ENCODE data around the gene TUT1.
"Not testable (repeated sequence)": the region's sequence is repeated elsewhere in the genome, so short reads cannot be mapped to it uniquely, and the experiment has no call there.

Gene TUT1

GRCh38 chr11:62591448-62592145 lies at the start of gene TUT1:
TSS of gene TUT1 (minus strand) at chr11:62591523. CDS start at chr11:62591485, 38 bp downstream.
- peak; percentile 97 to 100 for DNase-seq

GRCh38 chr11:62632492-62632891 lies 41.2 kb upstream of the TUT1 start:
- no peak for DNase-seq

GRCh38 chr11:62627713-62628112 lies 36.4 kb upstream of the TUT1 start:
- no peak for DNase-seq

DNA sequence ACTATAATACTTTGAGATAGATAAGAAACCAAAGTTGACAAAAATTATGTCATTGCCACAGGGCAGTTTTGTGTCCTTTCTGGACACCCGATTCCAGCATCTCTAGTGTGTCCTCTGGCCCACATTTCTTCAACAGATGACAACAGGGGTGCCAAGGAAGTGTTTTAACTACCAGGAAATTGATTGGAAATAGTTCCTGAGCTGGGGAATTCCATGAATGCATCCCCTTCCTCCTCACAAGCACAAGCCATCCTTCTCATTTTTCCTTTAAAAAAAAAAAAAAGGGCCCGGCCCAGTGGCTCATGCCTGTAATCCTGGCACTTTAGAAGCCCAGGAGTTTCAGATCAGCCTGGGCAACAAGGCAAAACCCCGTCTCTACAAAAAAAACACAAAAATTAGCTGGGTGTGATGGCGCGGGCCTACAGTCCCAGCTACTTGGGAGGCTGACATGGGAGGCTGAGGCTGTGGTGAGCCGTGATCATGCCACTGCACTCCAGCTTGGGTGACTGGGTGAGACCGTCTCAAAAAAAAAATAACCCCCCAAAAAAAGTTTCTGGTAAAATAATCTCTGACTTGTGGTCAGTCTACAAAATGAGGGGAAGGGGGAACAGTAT lies 31.3 kb upstream of the TUT1 start:
- DNase-seq, result no peak

- DNase-seq, result peak; percentile 96 to 97
Observed at GRCh38 chr11:62621567-62622470, 30.5 kb upstream of the TUT1 start, which contains the start of gene B3GAT3. TSS of gene B3GAT3 (minus strand) at chr11:62621986. CDS start at chr11:62621947, 39 bp downstream.

GRCh38 chr11:62621027-62621566 lies 29.8 kb upstream of the TUT1 start:
- DNase-seq, result no peak

- DNase-seq, result not testable (repeated sequence)
Observed at GRCh38 chr11:62616957-62617356, 25.6 kb upstream of the TUT1 start.

DNA sequence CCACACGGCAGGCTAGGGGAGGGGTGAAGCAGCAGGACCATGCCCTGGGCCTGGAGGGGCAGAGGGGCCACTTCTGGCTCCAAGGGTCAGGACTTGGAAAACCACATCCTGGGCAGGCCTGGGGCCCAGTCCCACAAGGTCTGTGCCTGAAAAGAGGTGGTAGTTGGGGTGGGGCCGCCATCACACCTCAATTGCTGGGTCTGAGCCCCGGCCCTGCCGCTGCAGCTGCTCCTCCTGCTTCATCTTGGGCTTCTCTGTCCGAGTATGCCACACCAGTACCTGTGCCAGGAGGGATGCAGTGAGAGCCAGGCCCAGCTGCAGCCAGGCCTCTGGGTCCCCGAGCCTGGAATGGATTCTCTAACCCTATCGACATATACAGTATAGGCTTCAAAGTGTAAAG lies 24.2 kb upstream of the TUT1 start:
- no peak for DNase-seq

DNA sequence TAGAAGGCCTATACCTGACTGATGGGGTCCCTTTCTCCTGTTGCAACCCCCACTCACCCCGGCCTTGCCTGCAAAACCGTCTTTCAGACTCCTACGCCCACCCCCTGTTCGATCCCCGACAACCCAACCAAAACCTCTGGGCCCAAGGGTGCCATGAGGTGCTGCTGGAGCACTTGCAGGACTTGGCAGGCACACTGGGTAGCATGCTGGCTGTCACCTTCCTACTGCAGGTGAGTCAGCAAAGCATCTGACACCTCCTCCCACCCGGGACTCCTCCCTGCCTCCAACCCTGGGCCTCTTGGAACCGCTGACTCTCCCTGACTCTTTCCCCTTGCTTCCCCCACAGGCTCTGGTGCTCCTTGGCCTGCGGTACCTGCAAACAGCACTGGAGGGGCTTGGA lies 23.0 kb upstream of the TUT1 start:
- DNase-seq, result no peak

GRCh38 chr11:62613291-62613778 lies 22.0 kb upstream of the TUT1 start:
- no peak for DNase-seq

- DNase-seq, result peak; percentile 79 to 87
Observed at GRCh38 chr11:62612366-62613290, 21.3 kb upstream of the TUT1 start, which contains the start of the genes EML3 and ROM1. TSS of gene EML3 (minus strand) at chr11:62612775. CDS start at chr11:62612457, 318 bp downstream. TSS of gene ROM1 (plus strand) at chr11:62613257. CDS start at chr11:62613282, 25 bp downstream.

DNA sequence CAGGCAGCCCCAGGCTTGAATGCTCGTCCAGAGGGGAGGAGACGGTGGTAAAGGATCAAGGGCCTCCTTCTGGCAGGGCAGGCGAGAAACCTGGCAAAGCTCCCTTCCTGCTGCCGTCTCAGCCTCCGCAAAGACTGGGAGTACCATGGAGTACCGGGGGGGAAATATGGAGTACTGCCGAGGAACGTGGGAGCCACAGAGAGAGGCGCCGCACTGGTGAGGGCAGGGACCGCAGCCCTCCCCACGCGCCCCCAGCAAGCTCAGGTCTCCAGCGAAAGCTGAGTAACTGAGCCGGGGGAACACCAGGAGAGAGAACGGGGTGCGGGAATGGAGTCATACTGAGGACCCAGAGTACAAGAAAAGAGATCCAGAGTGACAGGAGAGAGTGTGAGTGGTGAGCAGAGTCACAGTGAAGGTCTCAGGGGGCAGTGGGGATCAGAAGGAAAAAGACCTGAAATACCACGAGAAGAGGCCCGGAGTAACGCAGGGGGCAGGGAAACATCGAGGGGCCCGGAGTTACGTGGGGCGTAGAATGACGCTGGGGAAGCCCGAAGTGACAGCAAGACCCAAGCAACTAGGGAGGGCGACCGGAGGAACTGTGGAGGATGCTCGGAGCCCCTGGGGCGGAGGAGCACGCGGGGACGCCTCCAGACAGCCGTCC lies 20.5 kb upstream of the TUT1 start:
- no peak for DNase-seq

GRCh38 chr11:62610814-62611704 lies 19.7 kb upstream of the TUT1 start:
- no peak for DNase-seq

DNA sequence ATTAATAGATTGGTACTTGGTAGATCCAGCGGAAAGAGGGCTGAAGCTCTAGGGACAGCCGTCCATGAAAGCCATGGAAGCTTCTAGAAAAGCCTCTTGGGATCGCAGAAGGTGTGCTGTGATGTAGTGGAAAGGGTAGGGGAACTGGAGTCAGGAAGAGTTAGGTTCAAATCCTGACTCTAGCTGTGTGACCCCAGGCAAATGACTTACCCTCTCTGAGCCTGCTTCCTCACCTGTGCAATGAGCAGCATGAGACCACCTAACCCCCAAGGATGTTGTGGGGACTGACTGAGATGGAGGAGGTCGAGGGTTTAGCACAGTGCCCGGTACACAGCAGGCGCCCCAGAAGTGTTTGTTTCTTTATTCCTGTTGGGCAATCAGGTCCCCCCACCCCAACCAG lies 19.1 kb upstream of the TUT1 start:
- DNase-seq, result no peak

DNA sequence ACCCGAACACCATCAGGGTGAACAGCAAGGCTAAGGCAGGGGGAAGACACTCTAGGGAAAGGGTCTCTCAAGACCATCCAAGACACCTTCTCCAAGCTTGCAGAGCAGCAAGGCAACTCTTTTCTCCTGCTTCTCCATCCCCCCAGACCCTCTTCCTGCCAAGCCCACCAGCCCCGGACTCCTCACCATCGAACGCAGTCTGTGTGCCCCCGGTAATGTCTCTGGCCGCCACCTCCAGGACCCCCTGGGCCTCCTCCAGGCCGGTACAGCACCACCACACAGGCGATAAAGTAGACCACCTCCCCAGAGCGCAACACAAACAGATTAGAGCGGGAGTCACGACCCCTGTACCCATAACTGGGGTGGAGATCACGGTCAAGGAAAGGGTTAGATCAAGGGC lies 17.5 kb upstream of the TUT1 start:
- DNase-seq, result no peak

- DNase-seq, result no peak
Observed at GRCh38 chr11:62607714-62608113, 16.4 kb upstream of the TUT1 start.

GRCh38 chr11:62605902-62606301 lies 14.6 kb upstream of the TUT1 start:
- DNase-seq, result no peak

DNA sequence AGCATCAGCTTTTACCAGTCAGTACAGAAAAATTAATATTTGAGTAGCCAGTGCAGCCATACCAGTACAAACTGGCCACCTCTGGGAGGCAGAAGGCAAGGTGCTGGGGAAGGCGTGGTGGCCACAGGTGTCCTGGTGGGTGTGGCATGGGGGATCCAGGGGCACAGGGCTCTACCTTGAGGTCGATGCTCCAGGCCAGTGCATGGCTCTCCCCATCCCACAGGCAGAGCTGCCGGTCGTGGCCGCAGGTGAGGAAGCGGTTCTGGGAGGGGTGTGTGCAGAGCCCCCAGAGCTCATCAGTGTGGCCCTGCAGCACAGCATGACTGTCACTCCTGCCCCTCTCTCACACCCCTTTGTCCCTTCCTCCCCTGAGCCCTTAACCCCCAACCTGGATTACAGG lies 14.1 kb upstream of the TUT1 start:
- no peak for DNase-seq

DNA sequence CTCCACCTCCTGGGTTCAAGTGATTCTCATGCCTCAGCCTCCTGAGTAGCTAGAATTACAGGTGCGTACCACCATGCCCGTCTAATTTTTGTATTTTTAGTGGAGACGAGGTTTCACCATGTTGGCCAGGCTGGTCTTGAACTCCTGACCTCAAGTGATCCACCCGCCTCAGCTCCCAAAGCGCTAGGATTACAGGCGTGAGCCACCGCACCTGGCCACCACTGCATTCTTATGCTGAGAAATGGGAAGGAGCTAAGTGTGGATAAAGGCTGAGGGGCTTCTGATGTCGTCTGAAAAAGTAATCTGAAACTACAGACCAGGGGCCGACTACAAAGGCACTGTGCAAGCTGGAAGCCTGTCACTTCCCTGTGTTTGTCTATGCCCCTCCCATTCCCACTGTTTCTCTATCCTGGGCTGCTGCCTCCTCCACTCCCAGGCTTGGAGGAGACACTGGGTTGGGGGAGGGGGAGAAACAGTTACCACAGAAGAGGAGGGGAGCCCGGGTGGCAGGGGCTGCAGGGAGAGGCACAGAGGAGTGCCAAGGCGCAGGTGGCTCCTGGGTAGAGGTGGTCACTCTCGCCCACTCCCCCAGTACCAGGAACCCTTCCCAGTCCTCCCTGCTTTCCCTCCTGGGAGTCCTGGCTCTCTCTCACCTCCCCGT lies 13.3 kb upstream of the TUT1 start:
- no peak for DNase-seq

Measured in hippocampal formation (tissue), 2 donors.